Fibroblast of mammary gland (primary cell): ENCODE data around the gene GCSAM.

Source experiments
- DNase-seq: peaks from one replicate; pipeline ENCODE4 v3.0.0-alpha.2; 2010; ENCODE audit warnings: low read depth
- H3K4me3 ChIP-seq: 2 replicates; pipeline ENCODE4 v1.5.1; 2011; ENCODE audit warnings: low read depth, mild to moderate bottlenecking, low read length, moderate library complexity; ENCODE audit not compliant: control insufficient read depth
- CTCF ChIP-seq: conservative IDR thresholded peaks from 2 replicates; pipeline ENCODE4 v1.5.1; 2011; ENCODE audit warnings: low read depth, low read length, inconsistent platforms; ENCODE audit not compliant: control insufficient read depth, insufficient read depth

GCSAM gene

DNA sequence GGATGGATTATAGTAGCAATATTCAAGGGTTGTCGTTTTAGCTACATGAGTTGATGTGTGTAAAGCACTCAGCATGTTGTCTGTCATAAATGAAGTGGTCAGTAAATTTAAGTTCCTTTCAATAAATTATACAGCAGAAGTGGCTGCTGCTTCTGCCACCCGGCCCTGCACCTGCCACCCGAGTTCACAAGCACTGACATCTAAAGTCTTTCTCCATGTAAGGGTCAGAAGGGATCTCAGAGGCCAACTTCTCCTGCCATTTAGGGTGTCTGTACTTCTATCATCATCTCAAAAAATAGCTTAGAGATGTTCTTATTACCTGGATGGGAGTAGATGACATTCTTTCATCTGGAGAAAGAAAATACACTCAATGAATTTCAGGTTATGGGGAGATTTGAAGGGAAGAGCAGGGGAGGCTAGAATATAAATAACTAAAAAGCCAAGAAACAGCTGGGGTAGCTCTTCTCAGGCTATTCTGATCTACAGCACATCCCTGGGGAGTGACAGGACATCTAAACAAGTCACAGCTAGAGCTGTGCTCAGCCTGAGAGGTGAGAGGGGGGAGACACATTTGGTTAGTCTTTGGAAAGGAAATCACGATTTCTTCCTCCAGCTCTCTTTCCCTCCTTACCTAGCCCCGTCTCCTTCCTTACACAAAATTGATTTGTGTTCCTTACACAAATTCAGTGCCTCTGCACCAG lies 8.0 kb downstream of the GCSAM start:
- H3K4me3 ChIP-seq, result no peak overlapping the region
- TF ChIP-seq CTCF, result no peak
- DNase-seq, result no peak

- no peak for TF ChIP-seq CTCF
- DNase-seq, result no peak
- no peak overlapping the region for H3K4me3 ChIP-seq
Observed at GRCh38 chr3:112123548-112123947, 9.5 kb downstream of the GCSAM start.

- TF ChIP-seq CTCF, result no peak
- no peak for DNase-seq
- no peak overlapping the region for H3K4me3 ChIP-seq
Observed at GRCh38 chr3:112122870-112123269, 10.2 kb downstream of the GCSAM start.

DNA sequence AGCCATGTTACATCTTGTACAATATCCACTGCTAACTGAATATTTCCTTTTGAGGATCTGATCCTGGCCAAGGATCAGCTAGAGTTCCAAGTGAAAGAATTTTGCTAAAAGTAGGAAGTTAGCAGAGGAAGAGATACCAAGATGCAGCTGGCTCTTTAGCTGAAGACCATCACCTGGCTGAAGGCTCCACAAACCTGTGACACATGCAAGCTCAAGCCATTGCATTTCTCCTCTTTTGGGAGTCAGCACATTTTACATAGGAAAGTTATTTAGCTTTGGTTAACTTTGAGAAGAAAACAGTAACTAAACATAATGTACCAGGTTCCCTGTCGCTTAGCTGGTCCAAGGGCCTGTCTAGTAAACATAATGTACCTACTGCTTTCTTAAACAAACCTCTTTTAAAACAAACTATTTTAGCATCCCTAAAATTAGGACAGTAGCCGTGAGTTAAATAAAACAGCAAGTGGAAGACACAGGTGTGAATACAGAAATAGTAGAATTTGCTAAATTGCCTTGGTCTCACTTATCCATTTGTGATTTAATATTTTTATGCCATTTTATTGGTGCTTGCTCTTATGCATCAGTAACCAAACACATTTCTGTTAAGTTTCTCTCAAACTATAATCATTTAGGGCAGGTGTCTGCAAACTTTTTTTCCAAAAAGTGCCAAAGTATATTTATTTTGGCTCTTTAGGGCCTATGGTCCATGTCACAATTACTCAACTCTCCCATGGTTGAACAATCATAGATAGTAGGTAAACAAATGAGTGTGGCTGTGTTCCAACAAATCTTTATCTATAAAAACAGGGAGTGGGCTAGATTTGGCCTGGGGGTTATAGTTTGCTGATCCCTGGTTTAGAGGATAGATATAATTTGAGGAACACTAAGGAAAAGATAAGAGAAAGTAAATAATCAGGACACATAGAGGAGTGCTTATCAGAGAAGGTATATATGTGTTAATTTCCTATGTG lies 11.2 kb downstream of the GCSAM start:
- TF ChIP-seq CTCF, result no peak
- no peak overlapping the region for H3K4me3 ChIP-seq
- no peak for DNase-seq

DNA sequence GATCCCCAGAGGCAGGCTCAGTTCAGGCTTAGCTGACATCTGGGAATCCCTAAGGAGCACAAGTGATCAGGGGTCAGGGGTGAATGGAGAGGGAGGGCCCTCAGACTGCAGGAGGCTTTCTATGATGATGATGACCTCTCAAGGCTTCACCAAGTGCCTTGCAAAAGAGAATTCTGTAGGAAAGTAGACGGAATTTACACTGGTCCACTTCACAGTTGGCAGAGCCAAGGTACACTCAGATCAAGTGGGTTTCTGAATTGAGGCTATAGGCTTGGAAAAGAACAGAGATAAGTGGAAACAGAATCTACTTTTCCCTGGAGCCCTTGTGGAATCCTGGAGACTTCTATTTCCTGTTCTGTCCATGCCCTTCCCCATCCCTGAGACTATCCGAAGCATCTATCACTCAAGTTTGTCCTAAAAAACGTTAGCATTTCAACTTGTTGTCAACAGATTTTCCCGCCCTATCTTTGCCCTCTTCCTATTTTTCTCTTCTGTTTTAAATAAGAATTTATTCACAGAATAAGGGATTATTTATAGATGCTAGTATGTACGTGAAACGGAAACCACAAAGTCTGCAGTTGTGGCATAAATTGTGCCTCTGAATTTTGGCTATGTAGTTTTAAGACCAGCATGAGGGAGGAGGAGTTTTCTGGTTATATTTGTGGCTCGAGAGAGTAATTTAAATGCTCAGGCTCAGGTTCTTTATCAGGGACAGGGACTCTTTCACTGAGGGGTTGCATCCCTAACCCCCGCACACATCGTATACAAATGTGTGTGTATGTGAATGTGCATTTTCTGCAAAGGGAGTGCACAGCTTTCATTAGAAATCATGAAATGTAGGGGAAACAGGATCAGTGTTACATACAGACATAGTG lies 12.8 kb downstream of the GCSAM start:
- H3K4me3 ChIP-seq, result no peak overlapping the region
- no peak for TF ChIP-seq CTCF

GRCh38 chr3:112117841-112118571 lies 15.0 kb downstream of the GCSAM start:
- TF ChIP-seq CTCF, result no peak
- DNase-seq, result no peak
- no peak overlapping the region for H3K4me3 ChIP-seq

More for the DNA sequence above, 12.8 kb downstream of the GCSAM start:
- DNase-seq, result no peak
